ENCODE results near the gene ATXN10.

ATXN10 gene

DNA sequence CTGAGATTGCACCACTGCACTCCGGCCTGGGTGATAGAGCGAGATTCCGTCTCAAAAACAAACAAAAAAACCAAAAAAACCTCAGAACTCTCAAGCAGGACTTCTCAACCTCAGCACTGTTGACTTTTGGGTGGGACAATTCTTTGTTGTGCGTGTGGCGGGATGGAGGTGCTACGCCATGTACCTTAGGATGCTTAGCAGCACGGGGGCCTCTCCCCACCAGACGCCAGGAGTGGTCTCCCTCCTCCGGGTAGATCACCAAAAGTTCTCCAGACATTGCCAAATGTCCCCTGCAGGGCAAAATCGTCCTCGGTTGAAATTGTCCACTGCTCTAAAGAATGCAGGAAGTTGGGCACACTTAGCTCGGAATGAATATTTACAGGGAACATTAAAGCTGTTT, 26.9 kb upstream of the ATXN10 start:
- H3K4me3 ChIP-seq (ENCODE audit: low read length): no peak overlapping the region
- DNase-seq (ENCODE audit: low read depth): no peak
- TF ChIP-seq, protein P1, sequence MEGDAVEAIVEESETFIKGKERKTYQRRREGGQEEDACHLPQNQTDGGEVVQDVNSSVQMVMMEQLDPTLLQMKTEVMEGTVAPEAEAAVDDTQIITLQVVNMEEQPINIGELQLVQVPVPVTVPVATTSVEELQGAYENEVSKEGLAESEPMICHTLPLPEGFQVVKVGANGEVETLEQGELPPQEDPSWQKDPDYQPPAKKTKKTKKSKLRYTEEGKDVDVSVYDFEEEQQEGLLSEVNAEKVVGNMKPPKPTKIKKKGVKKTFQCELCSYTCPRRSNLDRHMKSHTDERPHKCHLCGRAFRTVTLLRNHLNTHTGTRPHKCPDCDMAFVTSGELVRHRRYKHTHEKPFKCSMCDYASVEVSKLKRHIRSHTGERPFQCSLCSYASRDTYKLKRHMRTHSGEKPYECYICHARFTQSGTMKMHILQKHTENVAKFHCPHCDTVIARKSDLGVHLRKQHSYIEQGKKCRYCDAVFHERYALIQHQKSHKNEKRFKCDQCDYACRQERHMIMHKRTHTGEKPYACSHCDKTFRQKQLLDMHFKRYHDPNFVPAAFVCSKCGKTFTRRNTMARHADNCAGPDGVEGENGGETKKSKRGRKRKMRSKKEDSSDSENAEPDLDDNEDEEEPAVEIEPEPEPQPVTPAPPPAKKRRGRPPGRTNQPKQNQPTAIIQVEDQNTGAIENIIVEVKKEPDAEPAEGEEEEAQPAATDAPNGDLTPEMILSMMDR (conservative IDR thresholded peaks at IDR 0.05; ENCODE audit: low read length): no peak

DNA sequence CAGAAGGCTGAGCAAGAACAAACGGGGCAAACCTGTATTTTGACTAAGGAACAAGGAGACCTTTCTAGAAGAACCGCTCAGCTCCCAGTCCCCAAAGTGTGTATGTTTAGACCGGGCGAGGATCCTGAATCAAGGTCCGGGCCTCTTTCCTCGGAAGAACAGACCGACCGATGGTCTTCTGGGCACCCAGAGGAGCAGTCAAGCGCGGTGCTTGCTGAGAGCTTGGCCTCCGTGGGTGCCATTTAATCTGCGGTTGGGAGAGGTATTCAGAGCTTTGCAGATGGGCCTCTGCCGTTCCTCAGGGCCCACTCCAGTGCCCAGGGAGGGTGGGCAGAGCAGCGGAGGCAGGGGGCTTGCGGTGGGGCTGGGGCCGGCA, 26.5 kb upstream of the ATXN10 start:
- no peak overlapping the region; the same call in 1 of the 2 replicates for H3K4me3 ChIP-seq (ENCODE audit: low read length)
- TF ChIP-seq, protein P1 (conservative IDR thresholded peaks at IDR 0.05; ENCODE audit: low read length): no peak
- DNase-seq (ENCODE audit: low read depth): no peak

DNA sequence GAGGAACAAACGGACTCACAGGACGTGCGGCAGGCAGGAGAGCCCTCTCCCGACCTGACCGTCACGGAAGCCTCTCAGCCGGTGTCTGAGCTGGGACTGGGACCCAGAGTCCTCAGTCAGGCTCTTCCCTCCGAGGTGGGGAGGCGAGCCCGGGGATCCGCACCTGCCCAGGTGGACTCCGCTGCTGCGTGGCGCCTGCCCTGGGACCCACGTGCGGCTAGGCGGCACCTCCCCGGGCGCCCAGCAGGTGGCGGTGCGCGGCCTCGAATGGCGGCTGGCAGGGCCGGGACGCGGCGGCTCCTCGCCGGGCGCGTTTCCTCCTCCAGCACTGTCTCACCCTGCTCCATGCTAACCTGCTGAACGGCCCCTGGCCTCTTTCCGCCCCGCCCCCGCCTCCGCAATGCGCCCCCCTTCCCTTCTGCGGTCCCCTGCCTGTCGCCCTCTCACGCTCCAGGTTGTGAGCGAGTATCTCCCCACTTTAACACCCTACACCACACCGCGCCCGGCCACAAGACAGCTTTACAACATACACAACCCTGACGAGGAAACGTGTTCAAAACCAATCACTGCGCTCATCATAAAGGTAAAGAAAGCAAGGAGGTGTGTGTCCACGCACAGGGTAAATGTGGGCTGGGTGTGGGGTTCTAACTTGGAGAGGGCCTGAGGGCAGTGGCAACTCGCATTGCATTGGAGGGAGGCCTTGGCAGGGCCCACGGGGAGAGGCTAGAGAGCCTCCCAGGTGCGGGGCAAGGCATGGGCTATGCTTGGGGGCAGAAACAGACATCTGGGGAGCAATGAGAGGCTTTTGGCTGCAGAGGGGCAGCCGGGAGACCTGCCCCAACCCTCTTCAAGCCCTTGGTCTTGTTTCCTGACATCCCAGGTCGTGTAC, 25.9 kb upstream of the ATXN10 start:
- TF ChIP-seq, protein P1 (conservative IDR thresholded peaks at IDR 0.05; ENCODE audit: low read length): peak; percentile 52
- no peak overlapping the region; the same call in 1 of the 2 replicates for H3K4me3 ChIP-seq (ENCODE audit: low read length)
- peak; percentile 34 for DNase-seq (ENCODE audit: low read depth)

- no peak for DNase-seq (ENCODE audit: low read depth)
- TF ChIP-seq, protein P1 (conservative IDR thresholded peaks at IDR 0.05; ENCODE audit: low read length): no peak
- H3K4me3 ChIP-seq (ENCODE audit: low read length): no peak overlapping the region
Measured at GRCh38 chr22:45647532-45648225, 24.0 kb upstream of the ATXN10 start.

GRCh38 chr22:45648301-45649117, 23.1 kb upstream of the ATXN10 start:
- H3K4me3 ChIP-seq (ENCODE audit: low read length): no peak overlapping the region
- TF ChIP-seq, protein P1 (conservative IDR thresholded peaks at IDR 0.05; ENCODE audit: low read length): no peak
- no peak for DNase-seq (ENCODE audit: low read depth)

- DNase-seq (ENCODE audit: low read depth): no peak
- no peak overlapping the region for H3K4me3 ChIP-seq (ENCODE audit: low read length)
- TF ChIP-seq, protein P1 (conservative IDR thresholded peaks at IDR 0.05; ENCODE audit: low read length): no peak
Measured at GRCh38 chr22:45649809-45650208, 21.8 kb upstream of the ATXN10 start.

Data from AG10803 (cell line).